ENCODE data around the gene IL22RA2. TPM values are rescaled to one million over a fixed set of nuclear protein-coding genes. Genes with fewer than 3 reads are reported as not detected.

The IL22RA2 gene
- total and polyA plus RNA-seq, 2 of the 13 experiments (the other 11 are each of a cell fraction or from before 2014, with no cell fraction given): not detected

DNA sequence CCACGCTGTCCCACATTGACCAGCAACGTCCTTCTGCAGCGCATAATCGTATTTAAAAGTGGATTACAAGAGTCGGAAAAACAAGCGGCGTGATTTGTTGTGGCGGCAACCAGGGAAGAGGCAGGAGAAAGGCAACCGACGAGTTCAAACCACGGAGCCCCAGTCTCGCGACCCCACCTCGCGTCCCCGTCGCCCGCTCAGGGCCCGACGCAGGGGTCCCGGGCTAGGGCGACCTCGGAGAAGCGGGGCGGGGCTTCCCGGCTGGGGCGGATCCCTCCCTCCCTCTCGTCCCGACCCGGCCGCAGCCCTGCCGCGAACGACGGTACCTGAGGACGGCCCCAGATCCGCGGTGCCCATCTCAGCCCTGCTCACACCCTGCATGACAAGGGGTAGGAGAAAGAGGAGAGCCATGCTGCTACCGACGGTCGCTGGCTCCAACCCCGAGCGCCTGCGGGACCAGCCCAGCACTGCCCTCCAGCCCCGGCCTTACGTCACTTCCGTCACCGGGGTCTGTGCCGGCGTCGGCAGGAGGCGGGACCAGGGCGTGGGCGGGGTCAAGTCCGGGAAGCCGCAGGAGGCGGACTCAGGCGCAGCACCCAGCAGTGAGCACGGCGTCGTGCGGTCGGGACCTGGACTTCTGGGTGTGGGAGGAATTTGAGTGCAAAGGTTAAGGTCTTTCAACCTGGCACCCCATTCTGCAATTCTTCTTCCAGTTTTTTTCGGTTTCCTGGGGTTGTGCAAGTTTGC lies 45.6 kb upstream of the IL22RA2 start, which contains the start of gene IFNGR1 (continued):
- TF ChIP-seq, protein P1, sequence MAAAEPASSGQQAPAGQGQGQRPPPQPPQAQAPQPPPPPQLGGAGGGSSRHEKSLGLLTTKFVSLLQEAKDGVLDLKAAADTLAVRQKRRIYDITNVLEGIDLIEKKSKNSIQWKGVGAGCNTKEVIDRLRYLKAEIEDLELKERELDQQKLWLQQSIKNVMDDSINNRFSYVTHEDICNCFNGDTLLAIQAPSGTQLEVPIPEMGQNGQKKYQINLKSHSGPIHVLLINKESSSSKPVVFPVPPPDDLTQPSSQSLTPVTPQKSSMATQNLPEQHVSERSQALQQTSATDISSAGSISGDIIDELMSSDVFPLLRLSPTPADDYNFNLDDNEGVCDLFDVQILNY (CRISPR knock-in tag; conservative IDR thresholded peaks at IDR 0.05): no peak
- TF ChIP-seq, protein P2, sequence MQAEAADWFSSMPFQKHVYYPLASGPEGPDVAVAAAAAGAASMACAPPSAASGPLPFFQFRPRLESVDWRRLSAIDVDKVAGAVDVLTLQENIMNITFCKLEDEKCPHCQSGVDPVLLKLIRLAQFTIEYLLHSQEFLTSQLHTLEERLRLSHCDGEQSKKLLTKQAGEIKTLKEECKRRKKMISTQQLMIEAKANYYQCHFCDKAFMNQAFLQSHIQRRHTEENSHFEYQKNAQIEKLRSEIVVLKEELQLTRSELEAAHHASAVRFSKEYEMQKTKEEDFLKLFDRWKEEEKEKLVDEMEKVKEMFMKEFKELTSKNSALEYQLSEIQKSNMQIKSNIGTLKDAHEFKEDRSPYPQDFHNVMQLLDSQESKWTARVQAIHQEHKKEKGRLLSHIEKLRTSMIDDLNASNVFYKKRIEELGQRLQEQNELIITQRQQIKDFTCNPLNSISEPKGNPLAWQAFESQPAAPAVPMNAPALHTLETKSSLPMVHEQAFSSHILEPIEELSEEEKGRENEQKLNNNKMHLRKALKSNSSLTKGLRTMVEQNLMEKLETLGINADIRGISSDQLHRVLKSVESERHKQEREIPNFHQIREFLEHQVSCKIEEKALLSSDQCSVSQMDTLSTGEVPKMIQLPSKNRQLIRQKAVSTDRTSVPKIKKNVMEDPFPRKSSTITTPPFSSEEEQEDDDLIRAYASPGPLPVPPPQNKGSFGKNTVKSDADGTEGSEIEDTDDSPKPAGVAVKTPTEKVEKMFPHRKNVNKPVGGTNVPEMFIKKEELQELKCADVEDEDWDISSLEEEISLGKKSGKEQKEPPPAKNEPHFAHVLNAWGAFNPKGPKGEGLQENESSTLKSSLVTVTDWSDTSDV (CRISPR knock-in tag; IDR thresholded peaks at IDR 0.05): 0 out of 2 replicates have a peak, but pooled peaks have one; percentile 67
- TF ChIP-seq ZNF709 (CRISPR knock-in tag; IDR thresholded peaks at IDR 0.05): peak; percentile 80
- TF ChIP-seq SNAPC2 (CRISPR knock-in tag; IDR thresholded peaks at IDR 0.05): no peak
- no peak for TF ChIP-seq ZNF264 (CRISPR knock-in tag; IDR thresholded peaks at IDR 0.05)
- TF ChIP-seq ZNF816 (CRISPR knock-in tag; IDR thresholded peaks at IDR 0.05; ENCODE audit: borderline replicate concordance): peak; percentile 95; the same call in 1 of the 2 replicates
- TF ChIP-seq PPARG (CRISPR knock-in tag; conservative IDR thresholded peaks at IDR 0.05): peak; percentile 89
- TF ChIP-seq ZNF225 (CRISPR knock-in tag; IDR thresholded peaks at IDR 0.05): peak; percentile 90
- TF ChIP-seq CBX2 (IDR thresholded peaks at IDR 0.05; ENCODE audit: low read depth, low read length): no peak
- TF ChIP-seq CBX2 (CRISPR knock-in tag; IDR thresholded peaks at IDR 0.05; ENCODE audit: low read depth): 0 out of 2 replicates have a peak, but pooled peaks have one; percentile 61
- no peak for TF ChIP-seq POLR2AphosphoS2 (IDR thresholded peaks at IDR 0.05; ENCODE audit: low read depth, low read length)
- TF ChIP-seq ZBTB8A (CRISPR knock-in tag; IDR thresholded peaks at IDR 0.05; ENCODE audit: borderline replicate concordance, low read depth): no peak
- peak; percentile 80 for TF ChIP-seq NR2F6 (IDR thresholded peaks at IDR 0.05)
- peak; percentile 94 for TF ChIP-seq NR2F6 (CRISPR knock-in tag; IDR thresholded peaks at IDR 0.05)
- TF ChIP-seq, protein P3, sequence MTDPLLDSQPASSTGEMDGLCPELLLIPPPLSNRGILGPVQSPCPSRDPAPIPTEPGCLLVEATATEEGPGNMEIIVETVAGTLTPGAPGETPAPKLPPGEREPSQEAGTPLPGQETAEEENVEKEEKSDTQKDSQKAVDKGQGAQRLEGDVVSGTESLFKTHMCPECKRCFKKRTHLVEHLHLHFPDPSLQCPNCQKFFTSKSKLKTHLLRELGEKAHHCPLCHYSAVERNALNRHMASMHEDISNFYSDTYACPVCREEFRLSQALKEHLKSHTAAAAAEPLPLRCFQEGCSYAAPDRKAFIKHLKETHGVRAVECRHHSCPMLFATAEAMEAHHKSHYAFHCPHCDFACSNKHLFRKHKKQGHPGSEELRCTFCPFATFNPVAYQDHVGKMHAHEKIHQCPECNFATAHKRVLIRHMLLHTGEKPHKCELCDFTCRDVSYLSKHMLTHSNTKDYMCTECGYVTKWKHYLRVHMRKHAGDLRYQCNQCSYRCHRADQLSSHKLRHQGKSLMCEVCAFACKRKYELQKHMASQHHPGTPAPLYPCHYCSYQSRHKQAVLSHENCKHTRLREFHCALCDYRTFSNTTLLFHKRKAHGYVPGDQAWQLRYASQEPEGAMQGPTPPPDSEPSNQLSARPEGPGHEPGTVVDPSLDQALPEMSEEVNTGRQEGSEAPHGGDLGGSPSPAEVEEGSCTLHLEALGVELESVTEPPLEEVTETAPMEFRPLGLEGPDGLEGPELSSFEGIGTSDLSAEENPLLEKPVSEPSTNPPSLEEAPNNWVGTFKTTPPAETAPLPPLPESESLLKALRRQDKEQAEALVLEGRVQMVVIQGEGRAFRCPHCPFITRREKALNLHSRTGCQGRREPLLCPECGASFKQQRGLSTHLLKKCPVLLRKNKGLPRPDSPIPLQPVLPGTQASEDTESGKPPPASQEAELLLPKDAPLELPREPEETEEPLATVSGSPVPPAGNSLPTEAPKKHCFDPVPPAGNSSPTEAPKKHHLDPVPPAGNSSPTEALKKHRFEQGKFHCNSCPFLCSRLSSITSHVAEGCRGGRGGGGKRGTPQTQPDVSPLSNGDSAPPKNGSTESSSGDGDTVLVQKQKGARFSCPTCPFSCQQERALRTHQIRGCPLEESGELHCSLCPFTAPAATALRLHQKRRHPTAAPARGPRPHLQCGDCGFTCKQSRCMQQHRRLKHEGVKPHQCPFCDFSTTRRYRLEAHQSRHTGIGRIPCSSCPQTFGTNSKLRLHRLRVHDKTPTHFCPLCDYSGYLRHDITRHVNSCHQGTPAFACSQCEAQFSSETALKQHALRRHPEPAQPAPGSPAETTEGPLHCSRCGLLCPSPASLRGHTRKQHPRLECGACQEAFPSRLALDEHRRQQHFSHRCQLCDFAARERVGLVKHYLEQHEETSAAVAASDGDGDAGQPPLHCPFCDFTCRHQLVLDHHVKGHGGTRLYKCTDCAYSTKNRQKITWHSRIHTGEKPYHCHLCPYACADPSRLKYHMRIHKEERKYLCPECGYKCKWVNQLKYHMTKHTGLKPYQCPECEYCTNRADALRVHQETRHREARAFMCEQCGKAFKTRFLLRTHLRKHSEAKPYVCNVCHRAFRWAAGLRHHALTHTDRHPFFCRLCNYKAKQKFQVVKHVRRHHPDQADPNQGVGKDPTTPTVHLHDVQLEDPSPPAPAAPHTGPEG (CRISPR knock-in tag; IDR thresholded peaks at IDR 0.05): peak; percentile 99
- 0 out of 2 replicates have a peak, but pooled peaks have one; percentile 44 for TF ChIP-seq ZNF569 (CRISPR knock-in tag; IDR thresholded peaks at IDR 0.05; ENCODE audit: borderline replicate concordance)
- no peak for TF ChIP-seq FLYWCH1 (CRISPR knock-in tag; IDR thresholded peaks at IDR 0.05)
- TF ChIP-seq, protein P4, sequence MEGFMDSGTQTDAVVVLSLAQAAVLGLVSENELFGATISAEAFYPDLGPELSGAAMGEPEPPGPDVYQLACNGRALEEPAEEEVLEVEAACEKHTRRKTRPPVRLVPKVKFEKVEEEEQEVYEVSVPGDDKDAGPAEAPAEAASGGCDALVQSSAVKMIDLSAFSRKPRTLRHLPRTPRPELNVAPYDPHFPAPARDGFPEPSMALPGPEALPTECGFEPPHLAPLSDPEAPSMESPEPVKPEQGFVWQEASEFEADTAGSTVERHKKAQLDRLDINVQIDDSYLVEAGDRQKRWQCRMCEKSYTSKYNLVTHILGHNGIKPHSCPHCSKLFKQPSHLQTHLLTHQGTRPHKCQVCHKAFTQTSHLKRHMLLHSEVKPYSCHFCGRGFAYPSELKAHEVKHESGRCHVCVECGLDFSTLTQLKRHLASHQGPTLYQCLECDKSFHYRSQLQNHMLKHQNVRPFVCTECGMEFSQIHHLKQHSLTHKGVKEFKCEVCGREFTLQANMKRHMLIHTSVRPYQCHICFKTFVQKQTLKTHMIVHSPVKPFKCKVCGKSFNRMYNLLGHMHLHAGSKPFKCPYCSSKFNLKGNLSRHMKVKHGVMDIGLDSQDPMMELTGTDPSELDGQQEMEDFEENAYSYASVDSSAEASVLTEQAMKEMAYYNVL (CRISPR knock-in tag; IDR thresholded peaks at IDR 0.05; ENCODE audit: borderline replicate concordance): peak; percentile 76; the same call in 1 of the 2 replicates
- peak; percentile 93 for TF ChIP-seq ZNF724P (CRISPR knock-in tag; IDR thresholded peaks at IDR 0.05; ENCODE audit: borderline replicate concordance)

All from HepG2 (cell line).